Dermis microvascular lymphatic vessel endothelial cell (primary cell): ENCODE measurements around the gene COPS8. TPM values are rescaled to one million over a fixed set of nuclear protein-coding genes. Genes with fewer than 3 reads are reported as not detected.

Source experiments
- DNase-seq, 2 donors: peaks; one replicate each; pipeline versions ENCODE4 v3.0.0 to v3.0.0-alpha.2; 2010; ENCODE audit warnings: low read depth in 2 of 2
- total RNA-seq: library from RNA; depleted of rRNA; stranded (reverse); fragments of >200 nt; gene quantifications from 2 replicates; pipeline ENCODE4 v1.2.1, GENCODE V29; 2014

Gene COPS8
- total RNA-seq: 45.1 and 63.7 TPM in 2 replicates

- peak; percentile 76 to 95 for DNase-seq
These were observed at the start of gene COPS8 for GRCh38 chr2:237085248-237086221. COPS8 (plus strand) TSS chr2:237085889; CDS start chr2:237085965, 76 bp downstream.

- no peak for DNase-seq
These were observed 46.2 kb upstream of the COPS8 start for GRCh38 chr2:237039301-237040031.

- no peak for DNase-seq
These were observed 44.5 kb upstream of the COPS8 start for GRCh38 chr2:237041231-237041630.

GRCh38 chr2:237042101-237042500 is 43.6 kb upstream of the COPS8 start:
- no peak for DNase-seq

- DNase-seq: peak; percentile 12
These were observed 41.8 kb upstream of the COPS8 start for GRCh38 chr2:237043866-237044265.

- DNase-seq: peak in 1 of 2 donors; percentile 7
These were observed 41.4 kb upstream of the COPS8 start for GRCh38 chr2:237044281-237044680.

- DNase-seq: no peak
These were observed 40.2 kb upstream of the COPS8 start for GRCh38 chr2:237045449-237045848.

GRCh38 chr2:237048595-237048994 is 37.1 kb upstream of the COPS8 start:
- no peak for DNase-seq

GRCh38 chr2:237051861-237052260 is 33.8 kb upstream of the COPS8 start:
- DNase-seq: no peak

- DNase-seq: no peak
These were observed 32.6 kb upstream of the COPS8 start for GRCh38 chr2:237053066-237053465.

- DNase-seq: no peak
These were observed 30.1 kb upstream of the COPS8 start for GRCh38 chr2:237055386-237056100.

GRCh38 chr2:237056287-237056875 is 29.3 kb upstream of the COPS8 start:
- DNase-seq: no peak

GRCh38 chr2:237057107-237057506 is 28.6 kb upstream of the COPS8 start:
- no peak for DNase-seq

- no peak for DNase-seq
These were observed 27.8 kb upstream of the COPS8 start for GRCh38 chr2:237057893-237058300.

- no peak for DNase-seq
These were observed 27.3 kb upstream of the COPS8 start for GRCh38 chr2:237058423-237058822.

GRCh38 chr2:237059155-237059875 is 26.4 kb upstream of the COPS8 start:
- no peak for DNase-seq

- peak; percentile 67 to 76 for DNase-seq
These were observed 25.0 kb upstream of the COPS8 start for GRCh38 chr2:237060534-237061312.

GRCh38 chr2:237061356-237061755 is 24.3 kb upstream of the COPS8 start:
- no peak for DNase-seq

GRCh38 chr2:237062585-237062984 is 23.1 kb upstream of the COPS8 start:
- DNase-seq: no peak
